ENCODE results near the gene CHMP4A.

DNA sequence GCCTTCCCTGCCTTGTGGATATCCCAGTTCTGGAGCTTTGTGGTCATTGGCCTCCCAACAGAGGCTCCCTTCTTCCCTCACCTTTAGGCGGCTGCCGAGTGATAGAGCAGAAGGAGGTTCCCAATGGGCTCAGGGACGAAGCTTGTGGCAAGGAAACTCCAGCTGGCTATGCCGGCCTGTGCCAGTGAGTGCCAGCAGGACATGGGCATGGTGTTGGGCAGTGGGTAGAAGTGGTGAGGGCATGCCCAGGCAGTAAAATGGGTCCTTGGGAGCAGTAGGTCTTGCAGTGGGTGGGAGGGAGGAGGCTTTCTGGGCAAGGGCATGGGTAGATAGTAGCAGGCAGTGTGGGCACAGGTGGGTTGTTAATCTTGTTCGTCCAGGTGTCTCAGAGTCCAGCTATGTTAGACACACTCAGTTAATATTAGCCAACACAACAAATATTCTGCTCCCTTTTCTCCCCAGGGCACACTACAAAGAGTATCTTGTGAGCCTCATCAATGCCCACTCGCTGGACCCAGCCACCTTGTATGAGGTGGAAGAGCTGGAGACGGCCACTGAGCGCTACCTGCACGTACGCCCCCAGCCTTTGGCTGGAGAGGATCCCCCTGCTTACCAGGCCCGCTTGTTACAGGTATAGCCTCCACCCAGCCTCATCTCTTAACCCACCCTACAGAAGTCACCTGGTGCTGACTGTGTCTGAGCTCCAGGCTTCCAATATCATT lies 53.4 kb downstream of the CHMP4A start:
- no peak for TF ChIP-seq EZH2 (IDR thresholded peaks at IDR 0.05; ENCODE audit: low read length)
- TF ChIP-seq, protein P1, sequence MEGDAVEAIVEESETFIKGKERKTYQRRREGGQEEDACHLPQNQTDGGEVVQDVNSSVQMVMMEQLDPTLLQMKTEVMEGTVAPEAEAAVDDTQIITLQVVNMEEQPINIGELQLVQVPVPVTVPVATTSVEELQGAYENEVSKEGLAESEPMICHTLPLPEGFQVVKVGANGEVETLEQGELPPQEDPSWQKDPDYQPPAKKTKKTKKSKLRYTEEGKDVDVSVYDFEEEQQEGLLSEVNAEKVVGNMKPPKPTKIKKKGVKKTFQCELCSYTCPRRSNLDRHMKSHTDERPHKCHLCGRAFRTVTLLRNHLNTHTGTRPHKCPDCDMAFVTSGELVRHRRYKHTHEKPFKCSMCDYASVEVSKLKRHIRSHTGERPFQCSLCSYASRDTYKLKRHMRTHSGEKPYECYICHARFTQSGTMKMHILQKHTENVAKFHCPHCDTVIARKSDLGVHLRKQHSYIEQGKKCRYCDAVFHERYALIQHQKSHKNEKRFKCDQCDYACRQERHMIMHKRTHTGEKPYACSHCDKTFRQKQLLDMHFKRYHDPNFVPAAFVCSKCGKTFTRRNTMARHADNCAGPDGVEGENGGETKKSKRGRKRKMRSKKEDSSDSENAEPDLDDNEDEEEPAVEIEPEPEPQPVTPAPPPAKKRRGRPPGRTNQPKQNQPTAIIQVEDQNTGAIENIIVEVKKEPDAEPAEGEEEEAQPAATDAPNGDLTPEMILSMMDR (optimal IDR thresholded peaks at IDR 0.05 in 1 of 3, IDR thresholded peaks at IDR 0.05 in 1 of 3, conservative IDR thresholded peaks at IDR 0.05 in 1 of 3; ENCODE audit: extremely low read depth in 1 of 3, insufficient read depth in 2 of 3, low read length in 3 of 3): no peak

All from keratinocyte (primary cell).